Measurements from ENCODE around the gene DPYSL3. TPM values are rescaled to one million over a fixed set of nuclear protein-coding genes. Genes with fewer than 3 reads are reported as not detected.

The DPYSL3 gene
- total RNA-seq, 1 donor from 2014 or later = 414 TPM

DNA sequence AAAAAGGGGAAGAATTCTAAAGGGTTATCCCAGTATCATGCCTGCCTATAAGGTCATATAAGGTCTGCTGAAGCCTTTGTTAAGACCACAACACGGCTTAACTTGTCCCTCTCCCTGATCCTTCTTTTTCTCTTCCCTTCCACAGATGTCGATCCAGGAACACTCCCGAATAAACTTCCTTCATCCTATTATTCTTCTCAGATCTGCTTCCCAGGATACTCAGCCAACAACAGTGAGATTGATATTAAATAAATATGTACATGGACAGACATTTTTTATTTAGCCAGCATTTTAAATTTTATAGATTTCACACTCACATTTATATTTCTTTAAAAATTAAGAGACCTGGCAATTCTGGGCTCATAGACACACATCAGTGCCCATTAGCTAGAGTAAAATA is 44.1 kb downstream of the DPYSL3 start:
- H3K27me3 Mint-ChIP-seq (ENCODE audit: insufficient read depth, low read depth) = peaks cover 3% of the 10 kb centered on the region
- H3K4me3 Mint-ChIP-seq = no peak overlapping the region
- H3K9me3 ChIP-seq (ENCODE audit: low read depth) = no peaks in the 10 kb centered on the region
- H2AFZ ChIP-seq (replicated peaks) = no peak overlapping the region
- peaks cover 66% of the 10 kb centered on the region for H3F3A ChIP-seq (ENCODE audit: low read depth)
- H3K79me2 ChIP-seq (ENCODE audit: low read depth) = peaks cover 100% of the 10 kb centered on the region
- peaks cover 22% of the 10 kb centered on the region for H3K9me3 Mint-ChIP-seq
- no peaks in the 10 kb centered on the region for H3K36me3 ChIP-seq
- no peak overlapping the region for H3K4me2 ChIP-seq
- H3K27ac ChIP-seq = peak overlapping the region; percentile 87
- H3K9ac ChIP-seq = no peak overlapping the region
- H3K4me1 ChIP-seq = peaks cover 43% of the 10 kb centered on the region
- DNase-seq (ENCODE audit: low spot score) = no peak
- TF ChIP-seq EZH2 (IDR thresholded peaks at IDR 0.05) (no peak), EZH2phosphoT487 (IDR thresholded peaks at IDR 0.05) (no peak)
- TF ChIP-seq, protein P1, sequence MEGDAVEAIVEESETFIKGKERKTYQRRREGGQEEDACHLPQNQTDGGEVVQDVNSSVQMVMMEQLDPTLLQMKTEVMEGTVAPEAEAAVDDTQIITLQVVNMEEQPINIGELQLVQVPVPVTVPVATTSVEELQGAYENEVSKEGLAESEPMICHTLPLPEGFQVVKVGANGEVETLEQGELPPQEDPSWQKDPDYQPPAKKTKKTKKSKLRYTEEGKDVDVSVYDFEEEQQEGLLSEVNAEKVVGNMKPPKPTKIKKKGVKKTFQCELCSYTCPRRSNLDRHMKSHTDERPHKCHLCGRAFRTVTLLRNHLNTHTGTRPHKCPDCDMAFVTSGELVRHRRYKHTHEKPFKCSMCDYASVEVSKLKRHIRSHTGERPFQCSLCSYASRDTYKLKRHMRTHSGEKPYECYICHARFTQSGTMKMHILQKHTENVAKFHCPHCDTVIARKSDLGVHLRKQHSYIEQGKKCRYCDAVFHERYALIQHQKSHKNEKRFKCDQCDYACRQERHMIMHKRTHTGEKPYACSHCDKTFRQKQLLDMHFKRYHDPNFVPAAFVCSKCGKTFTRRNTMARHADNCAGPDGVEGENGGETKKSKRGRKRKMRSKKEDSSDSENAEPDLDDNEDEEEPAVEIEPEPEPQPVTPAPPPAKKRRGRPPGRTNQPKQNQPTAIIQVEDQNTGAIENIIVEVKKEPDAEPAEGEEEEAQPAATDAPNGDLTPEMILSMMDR (IDR thresholded peaks at IDR 0.05) = no peak
- H4K20me1 ChIP-seq (ENCODE audit: low read depth) = no peaks in the 10 kb centered on the region
- H3K36me3 Mint-ChIP-seq = peaks cover 39% of the 10 kb centered on the region
- peaks cover 3% of the 10 kb centered on the region for H3K4me1 Mint-ChIP-seq
- H3K4me3 ChIP-seq = no peak overlapping the region
- H3K27me3 ChIP-seq = no peaks in the 10 kb centered on the region
- no peak overlapping the region for H3K27ac Mint-ChIP-seq

DNA sequence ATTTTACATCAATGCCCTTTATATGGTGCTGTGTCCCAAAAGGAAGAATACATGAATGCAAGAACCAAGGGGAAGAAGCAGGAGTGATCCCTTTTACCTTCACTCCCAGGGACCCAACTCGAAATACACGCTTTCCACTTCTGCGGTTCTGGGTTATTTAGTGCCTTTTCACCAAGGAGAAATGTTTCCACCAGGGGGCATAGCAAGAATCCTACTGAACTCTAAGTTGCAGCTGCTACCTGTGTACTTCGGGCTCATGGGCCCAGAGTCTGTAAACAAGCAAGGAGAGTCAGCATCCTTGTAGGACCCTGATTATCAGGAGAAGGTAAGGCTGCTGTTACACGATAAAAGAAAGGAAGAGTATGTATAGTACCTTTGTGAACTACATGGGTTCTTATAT is 45.7 kb downstream of the DPYSL3 start:
- H3F3A ChIP-seq (ENCODE audit: low read depth) = peaks cover 67% of the 10 kb centered on the region
- DNase-seq (ENCODE audit: low spot score) = peak; percentile 60
- H3K36me3 Mint-ChIP-seq = peaks cover 36% of the 10 kb centered on the region
- no peak overlapping the region for H2AFZ ChIP-seq (replicated peaks)
- peaks cover 3% of the 10 kb centered on the region for H3K27me3 Mint-ChIP-seq (ENCODE audit: insufficient read depth, low read depth)
- TF ChIP-seq EZH2 (IDR thresholded peaks at IDR 0.05) (no peak), EZH2phosphoT487 (IDR thresholded peaks at IDR 0.05) (no peak)
- TF ChIP-seq, protein P1 (IDR thresholded peaks at IDR 0.05) = peak; percentile 55
- no peaks in the 10 kb centered on the region for H3K27me3 ChIP-seq
- no peak overlapping the region for H3K4me3 ChIP-seq
- no peak overlapping the region for H3K4me3 Mint-ChIP-seq
- H3K9me3 ChIP-seq (ENCODE audit: low read depth) = no peaks in the 10 kb centered on the region
- H4K20me1 ChIP-seq (ENCODE audit: low read depth) = no peaks in the 10 kb centered on the region
- peaks cover 100% of the 10 kb centered on the region for H3K79me2 ChIP-seq (ENCODE audit: low read depth)
- H3K4me1 Mint-ChIP-seq = peaks cover 3% of the 10 kb centered on the region
- H3K9ac ChIP-seq = no peak overlapping the region
- no peaks in the 10 kb centered on the region for H3K36me3 ChIP-seq
- no peak overlapping the region for H3K27ac ChIP-seq
- no peak overlapping the region for H3K4me2 ChIP-seq
- peaks cover 45% of the 10 kb centered on the region for H3K4me1 ChIP-seq
- no peak overlapping the region for H3K27ac Mint-ChIP-seq
- peaks cover 29% of the 10 kb centered on the region for H3K9me3 Mint-ChIP-seq

DNA sequence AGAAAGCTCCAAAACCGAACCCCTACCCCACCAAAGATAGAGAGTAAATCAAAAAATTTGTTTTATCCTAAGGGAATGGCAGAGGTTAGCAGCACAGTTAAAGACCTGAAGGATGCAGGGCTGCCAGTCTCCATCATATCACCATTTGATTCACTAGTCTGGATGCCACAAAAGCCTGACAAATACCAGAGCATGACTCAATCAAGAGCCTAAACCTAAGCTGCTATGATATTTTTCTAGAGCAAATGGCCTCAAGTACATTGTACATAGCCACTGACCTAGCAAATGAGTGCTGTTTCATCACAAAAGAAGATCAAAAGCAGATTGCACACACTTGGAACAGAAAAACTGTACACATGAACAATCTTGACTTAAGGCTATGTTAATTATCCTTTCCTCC is 48.0 kb downstream of the DPYSL3 start:
- no peaks in the 10 kb centered on the region for H3K9me3 ChIP-seq (ENCODE audit: low read depth)
- no peak overlapping the region for H3K4me2 ChIP-seq
- H3K4me3 Mint-ChIP-seq = no peak overlapping the region
- H3K27me3 ChIP-seq = no peaks in the 10 kb centered on the region
- H3K79me2 ChIP-seq (ENCODE audit: low read depth) = peaks cover 100% of the 10 kb centered on the region
- peaks cover 29% of the 10 kb centered on the region for H3K9me3 Mint-ChIP-seq
- peaks cover 3% of the 10 kb centered on the region for H3K27me3 Mint-ChIP-seq (ENCODE audit: insufficient read depth, low read depth)
- H3K9ac ChIP-seq = no peak overlapping the region
- H3K36me3 Mint-ChIP-seq = peaks cover 41% of the 10 kb centered on the region
- no peak for DNase-seq (ENCODE audit: low spot score)
- peaks cover 3% of the 10 kb centered on the region for H3K4me1 Mint-ChIP-seq
- H3K27ac ChIP-seq = no peak overlapping the region
- H3F3A ChIP-seq (ENCODE audit: low read depth) = peaks cover 59% of the 10 kb centered on the region
- no peak overlapping the region for H2AFZ ChIP-seq (replicated peaks)
- TF ChIP-seq EZH2 (IDR thresholded peaks at IDR 0.05) (no peak), EZH2phosphoT487 (IDR thresholded peaks at IDR 0.05) (no peak)
- TF ChIP-seq, protein P1 (IDR thresholded peaks at IDR 0.05) = no peak
- H3K4me3 ChIP-seq = no peak overlapping the region
- peaks cover 31% of the 10 kb centered on the region for H3K4me1 ChIP-seq
- no peaks in the 10 kb centered on the region for H4K20me1 ChIP-seq (ENCODE audit: low read depth)
- no peak overlapping the region for H3K27ac Mint-ChIP-seq
- H3K36me3 ChIP-seq = no peaks in the 10 kb centered on the region

Data from neural progenitor cell (in vitro differentiated cells).